H9 (cell line): ENCODE results near the gene RPS6KA1. TPM values are rescaled to one million over a fixed set of nuclear protein-coding genes. Genes with fewer than 3 reads are reported as not detected.

Experiments
- DNase-seq: peaks from one replicate; pipeline ENCODE4 v3.0.0-alpha.2; 2017
- H2AFZ ChIP-seq: one replicate; pipeline ENCODE4 v1.6.1; 2013; ENCODE audit warnings: mild to moderate bottlenecking, low read length, control low read depth, moderate library complexity
- H2AK5ac ChIP-seq: 2 replicates; pipeline ENCODE4 v1.6.1; 2013; ENCODE audit warnings: low read length, control low read depth, mixed read lengths; ENCODE audit not compliant: insufficient read length
- H2BK120ac ChIP-seq: one replicate; pipeline ENCODE4 v1.6.1; 2013; ENCODE audit warnings: low read depth, mild to moderate bottlenecking, low read length, control low read depth, inconsistent platforms; ENCODE audit not compliant: poor library complexity, severe bottlenecking
- H2BK12ac ChIP-seq: 2 replicates; pipeline ENCODE4 v1.6.1; 2013; ENCODE audit warnings: low read length, control low read depth, mixed read lengths, low read depth; ENCODE audit not compliant: insufficient read length
- H2BK15ac ChIP-seq: 2 replicates; pipeline ENCODE4 v1.6.1; 2013; ENCODE audit warnings: low read depth, low read length, control low read depth
- H2BK20ac ChIP-seq: one replicate; pipeline ENCODE4 v1.6.1; 2013; ENCODE audit warnings: low read depth, mild to moderate bottlenecking, low read length, control low read depth, inconsistent platforms; ENCODE audit not compliant: poor library complexity, severe bottlenecking
- H2BK5ac ChIP-seq: 2 replicates; pipeline ENCODE4 v1.6.1; 2013; ENCODE audit warnings: low read length, control low read depth, mixed read lengths; ENCODE audit not compliant: insufficient read length
- H3K14ac ChIP-seq: 2 replicates; pipeline ENCODE4 v1.6.1; 2013; ENCODE audit warnings: low read length, control low read depth; ENCODE audit not compliant: insufficient read depth
- H3K18ac ChIP-seq: 2 replicates; pipeline ENCODE4 v1.6.1; 2013; ENCODE audit warnings: low read depth, mild to moderate bottlenecking, mixed read lengths, low read length, control low read depth; ENCODE audit not compliant: insufficient read length
- H3K23ac ChIP-seq: 2 replicates; pipeline ENCODE4 v1.6.1; 2013; ENCODE audit warnings: low read length, control low read depth, mixed read lengths, low read depth; ENCODE audit not compliant: insufficient read length
- H3K23me2 ChIP-seq: 2 replicates; pipeline ENCODE4 v1.6.1; 2013; ENCODE audit warnings: low read depth, mild to moderate bottlenecking, mixed read lengths, low read length, control low read depth; ENCODE audit not compliant: insufficient read length, poor library complexity, severe bottlenecking
- H3K27ac ChIP-seq: 2 replicates; pipeline ENCODE4 v1.5.1; 2013; ENCODE audit warnings: low read length, control low read depth, mixed read lengths, low read depth; ENCODE audit not compliant: insufficient read length
- H3K27me3 ChIP-seq: 2 replicates; pipeline ENCODE4 v1.6.1; 2013; ENCODE audit warnings: low read length, control low read depth, inconsistent platforms; ENCODE audit not compliant: insufficient read depth
- H3K4ac ChIP-seq: 2 replicates; pipeline ENCODE4 v1.6.1; 2013; ENCODE audit warnings: low read depth, mild to moderate bottlenecking, control low read depth, inconsistent platforms, low read length, moderate library complexity
- H3K4me1 ChIP-seq: 2 replicates; pipeline ENCODE4 v1.6.1; 2013; ENCODE audit warnings: low read length, control low read depth, inconsistent platforms; ENCODE audit not compliant: insufficient read depth
- H3K4me2 ChIP-seq: 2 replicates; pipeline ENCODE4 v1.6.1; 2013; ENCODE audit warnings: low read length, control low read depth, mixed read lengths; ENCODE audit not compliant: insufficient read length, insufficient read depth
- H3K56ac ChIP-seq: 2 replicates; pipeline ENCODE4 v1.6.1; 2013; ENCODE audit warnings: low read depth, mild to moderate bottlenecking, mixed read lengths, low read length, control low read depth; ENCODE audit not compliant: insufficient read length
- H3K79me1 ChIP-seq: 2 replicates; pipeline ENCODE4 v1.6.1; 2013; ENCODE audit warnings: low read depth, mild to moderate bottlenecking, moderate library complexity, low read length, control low read depth, inconsistent platforms; ENCODE audit not compliant: insufficient read depth, poor library complexity, severe bottlenecking
- H3K79me2 ChIP-seq: 2 replicates; pipeline ENCODE4 v1.6.1; 2013; ENCODE audit warnings: low read length, control low read depth, inconsistent platforms; ENCODE audit not compliant: insufficient read depth
- H3K9ac ChIP-seq: 2 replicates; pipeline ENCODE4 v1.6.1; 2013; ENCODE audit warnings: low read length, control low read depth, mixed read lengths; ENCODE audit not compliant: insufficient read length; ENCODE audit errors: extremely low read depth
- H3K9me3 ChIP-seq: one replicate; pipeline ENCODE4 v1.6.1; 2013; ENCODE audit warnings: low read depth, low read length, inconsistent platforms; ENCODE audit not compliant: control insufficient read depth
- H3T11ph ChIP-seq: one replicate; pipeline ENCODE4 v1.6.1; 2013; ENCODE audit warnings: mild to moderate bottlenecking, low read length, control low read depth, inconsistent platforms
- H4K20me1 ChIP-seq: one replicate; pipeline ENCODE4 v1.6.1; 2013; ENCODE audit not compliant: control insufficient read depth, insufficient read length, insufficient read depth
- H4K5ac ChIP-seq: 2 replicates; pipeline ENCODE4 v1.6.1; 2013; ENCODE audit warnings: low read depth, mild to moderate bottlenecking, mixed read lengths, low read length, control low read depth; ENCODE audit not compliant: insufficient read length
- H4K8ac ChIP-seq: replicated peaks from 2 replicates; pipeline ENCODE4 v1.6.1; 2013; ENCODE audit warnings: low read length, control low read depth, mixed read lengths, low read depth; ENCODE audit not compliant: insufficient read length
- H4K91ac ChIP-seq: 2 replicates; pipeline ENCODE4 v1.6.1; 2013; ENCODE audit warnings: low read depth, mild to moderate bottlenecking, moderate library complexity, mixed read lengths, low read length, control low read depth; ENCODE audit not compliant: insufficient read length
- H3K27ac Mint-ChIP-seq, 3 experiments: 2 replicates in 2 of 3; 3 replicates in 1 of 3; pipeline ENCODE4 v1.8.0; 2020 to 2021; ENCODE audit warnings: mixed read lengths in 3 of 3, mild to moderate bottlenecking in 1 of 3, moderate library complexity in 1 of 3
- H3K27me3 Mint-ChIP-seq: 2 replicates; pipeline ENCODE4 v1.8.0; 2021; ENCODE audit warnings: low read depth, mild to moderate bottlenecking, moderate library complexity, mixed read lengths
- H3K36me3 Mint-ChIP-seq, 3 experiments: 2 replicates in 2 of 3; 3 replicates in 1 of 3; pipeline ENCODE4 v1.8.0; 2020 to 2021; ENCODE audit warnings: low read depth in 3 of 3, mixed read lengths in 3 of 3; ENCODE audit not compliant: insufficient read depth in 1 of 3
- H3K4me1 Mint-ChIP-seq, 2 experiments: 2 replicates each; pipeline ENCODE4 v1.8.0; 2020; ENCODE audit warnings: mixed read lengths in 2 of 2
- H3K4me3 Mint-ChIP-seq, 2 experiments: 2 replicates in 1 of 2; 3 replicates in 1 of 2; pipeline ENCODE4 v1.8.0; 2020 to 2021; ENCODE audit warnings: mild to moderate bottlenecking in 2 of 2, mixed read lengths in 2 of 2, moderate library complexity in 1 of 2
- H3K9me3 Mint-ChIP-seq, 2 experiments: 2 replicates in 1 of 2; 3 replicates in 1 of 2; pipeline ENCODE4 v1.8.0; 2020; ENCODE audit warnings: mild to moderate bottlenecking in 2 of 2, mixed read lengths in 2 of 2, moderate library complexity in 1 of 2
- WGBS: extraction: QIAGEN DNeasy Blood & Tissue Kit; methylation state at CpG from one replicate; pipeline ENCODE4 v1.1.7; 2013; ENCODE audit warnings: missing lambda C conversion rate, low lambda C conversion rate, mixed read lengths; ENCODE audit not compliant: insufficient read length; ENCODE audit errors: extremely low coverage; 5-methylcytosine and 5-hydroxymethylcytosine counted together
- total RNA-seq: library from RNA; stranded (reverse); gene quantifications from 2 replicates; pipeline ENCODE4 v1.2.1, GENCODE V29; 2021
- TF ChIP-seq, protein P1 (sequence below): fragments of 200-600 bp; sonication (generic); conservative IDR thresholded peaks from 3 replicates; pipeline ENCODE4 v1.8.0; 2021; ENCODE audit warnings: antibody characterized with exemption, mild to moderate bottlenecking

The RPS6KA1 gene
- total RNA-seq, 1 experiment from 2014 or later, result 45.3 TPM

GRCh38 chr1:26552720-26553119, 23.2 kb downstream of the RPS6KA1 start:
- no peak overlapping the region for H2BK20ac ChIP-seq
- no peaks in the 10 kb centered on the region for H3K9me3 Mint-ChIP-seq

More at GRCh38 chr1:26552720-26553119, 23.2 kb downstream of the RPS6KA1 start:
- DNase-seq, result no peak
- H3K4ac ChIP-seq, result no peak overlapping the region
- no peak overlapping the region for H2AK5ac ChIP-seq
- no peak overlapping the region for H3K4me2 ChIP-seq
- H3K27me3 Mint-ChIP-seq, result no peaks in the 10 kb centered on the region
- no peak overlapping the region for H3K4me3 Mint-ChIP-seq
- H3K4me1 ChIP-seq, result no peaks in the 10 kb centered on the region
- no peaks in the 10 kb centered on the region for H3K79me1 ChIP-seq
- no CpG with 5 or more reads among the region's 6 CpGs for WGBS
- no peak overlapping the region for H2BK120ac ChIP-seq
- H2BK15ac ChIP-seq, result no peak overlapping the region
- H3K4me1 Mint-ChIP-seq, result no peaks in the 10 kb centered on the region
- H2AFZ ChIP-seq, result no peak overlapping the region
- peaks cover 2 to 56% (median 49%) of the 10 kb centered on the region in 3 experiments for H3K36me3 Mint-ChIP-seq
- no peak overlapping the region for H4K91ac ChIP-seq
- H2BK12ac ChIP-seq, result no peak overlapping the region
- H3T11ph ChIP-seq, result no peak overlapping the region
- H2BK5ac ChIP-seq, result no peak overlapping the region
- H3K9ac ChIP-seq, result no peak overlapping the region
- no peak overlapping the region for H3K14ac ChIP-seq
- no peak overlapping the region for H3K27ac Mint-ChIP-seq
- H3K9me3 ChIP-seq, result no peaks in the 10 kb centered on the region
- H4K8ac ChIP-seq, result no peak overlapping the region
- no peaks in the 10 kb centered on the region for H4K20me1 ChIP-seq
- no peaks in the 10 kb centered on the region for H3K23me2 ChIP-seq
- H3K56ac ChIP-seq, result no peak overlapping the region
- no peak overlapping the region for H3K18ac ChIP-seq
- TF ChIP-seq, protein P1, sequence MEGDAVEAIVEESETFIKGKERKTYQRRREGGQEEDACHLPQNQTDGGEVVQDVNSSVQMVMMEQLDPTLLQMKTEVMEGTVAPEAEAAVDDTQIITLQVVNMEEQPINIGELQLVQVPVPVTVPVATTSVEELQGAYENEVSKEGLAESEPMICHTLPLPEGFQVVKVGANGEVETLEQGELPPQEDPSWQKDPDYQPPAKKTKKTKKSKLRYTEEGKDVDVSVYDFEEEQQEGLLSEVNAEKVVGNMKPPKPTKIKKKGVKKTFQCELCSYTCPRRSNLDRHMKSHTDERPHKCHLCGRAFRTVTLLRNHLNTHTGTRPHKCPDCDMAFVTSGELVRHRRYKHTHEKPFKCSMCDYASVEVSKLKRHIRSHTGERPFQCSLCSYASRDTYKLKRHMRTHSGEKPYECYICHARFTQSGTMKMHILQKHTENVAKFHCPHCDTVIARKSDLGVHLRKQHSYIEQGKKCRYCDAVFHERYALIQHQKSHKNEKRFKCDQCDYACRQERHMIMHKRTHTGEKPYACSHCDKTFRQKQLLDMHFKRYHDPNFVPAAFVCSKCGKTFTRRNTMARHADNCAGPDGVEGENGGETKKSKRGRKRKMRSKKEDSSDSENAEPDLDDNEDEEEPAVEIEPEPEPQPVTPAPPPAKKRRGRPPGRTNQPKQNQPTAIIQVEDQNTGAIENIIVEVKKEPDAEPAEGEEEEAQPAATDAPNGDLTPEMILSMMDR, result no peak
- H3K79me2 ChIP-seq, result no peaks in the 10 kb centered on the region
- H4K5ac ChIP-seq, result no peak overlapping the region
- no peak overlapping the region for H3K27ac ChIP-seq
- no peaks in the 10 kb centered on the region for H3K27me3 ChIP-seq
- no peak overlapping the region for H3K23ac ChIP-seq
